WTC11 (cell line): ENCODE results near the gene SPDYE16. TPM values are rescaled to one million over a fixed set of nuclear protein-coding genes. Genes with fewer than 3 reads are reported as not detected.
A peak's percentile ranks its signal among the peaks of the same experiment; 100 is the strongest.
"Not testable (repeated sequence)": the region's sequence is repeated elsewhere in the genome, so short reads cannot be mapped to it uniquely, and the experiment has no call there.

Experiments
- ATAC-seq: fragments of 200-7000 bp; cut with Tn5 transposase; 2 replicates; pipeline ENCODE4 v1.10.0; 2021; ENCODE audit warnings: mild to moderate bottlenecking, moderate library complexity
- Bru-seq: library from RNA; stranded (reverse); fragments of 400-500 nt; gene quantifications from one replicate; lab custom pipeline; 2021; lab: Mats Ljungman, UMichigan
- CTCF ChIA-PET: fragments of 300-600 bp; sonication (Branson Sonifier 250); formaldehyde crosslinking; loops from one replicate; lab custom pipeline; 2021; ENCODE audit warnings: antibody characterized with exemption; lab: Charles Lee
- POLR2A ChIA-PET: fragments of 350-600 bp; sonication (Branson Sonifier 250); formaldehyde crosslinking; loops from one replicate; lab custom pipeline; 2021; ENCODE audit warnings: antibody characterized with exemption; lab: Charles Lee
- DNase-seq: peaks from one replicate; pipeline ENCODE4 v3.0.0; 2021; ENCODE audit warnings: low spot score
- H3K27ac Mint-ChIP-seq: 2 replicates; pipeline ENCODE4 v1.8.0; 2021; ENCODE audit warnings: mixed read lengths
- H3K27me3 Mint-ChIP-seq: 2 replicates; pipeline ENCODE4 v1.8.0; 2021; ENCODE audit warnings: low read depth, mild to moderate bottlenecking, moderate library complexity, mixed read lengths
- H3K36me3 Mint-ChIP-seq: 2 replicates; pipeline ENCODE4 v1.8.0; 2021; ENCODE audit warnings: mixed read lengths
- H3K4me1 Mint-ChIP-seq: 2 replicates; pipeline ENCODE4 v1.8.0; 2022; ENCODE audit warnings: mixed read lengths
- H3K4me3 Mint-ChIP-seq: 2 replicates; pipeline ENCODE4 v1.8.0; 2021; ENCODE audit warnings: mild to moderate bottlenecking, moderate library complexity, mixed read lengths
- H3K9me3 Mint-ChIP-seq: 2 replicates; pipeline ENCODE4 v1.8.0; 2021; ENCODE audit warnings: mixed read lengths
- long read RNA-seq, 3 experiments: library from RNA in 1 of 3; library from capped mRNA in 1 of 3; library from polyadenylated mRNA in 1 of 3; unstranded in 2 of 3; stranded (forward) in 1 of 3; transcript quantifications; one replicate each; pipeline ENCODE4 v2.0.0, GENCODE V29; 2021
- total RNA-seq: library from RNA; stranded (reverse); gene quantifications from 3 replicates; pipeline ENCODE4 v1.2.3, GENCODE V29; 2021

The SPDYE16 gene
- total RNA-seq (not detected in 3 replicates), Bru-seq, nascent RNA (not detected)
- long read RNA-seq, experiment 1: 0 reads
- long read RNA-seq, experiment 2: 0 reads
- long read RNA-seq, experiment 3: 0 reads

GRCh38 chr7:76543197-76543596, at the start of gene SPDYE16:
Gene SPDYE16 (minus strand): TSS chr7:76543297. CDS start chr7:76541459, 1,838 bp downstream.
- H3K4me3 Mint-ChIP-seq, H3K36me3 Mint-ChIP-seq, CTCF ChIA-PET, H3K27me3 Mint-ChIP-seq, H3K4me1 Mint-ChIP-seq, H3K27ac Mint-ChIP-seq, POLR2A ChIA-PET, DNase-seq, ATAC-seq, H3K9me3 Mint-ChIP-seq: not testable (repeated sequence)

DNA sequence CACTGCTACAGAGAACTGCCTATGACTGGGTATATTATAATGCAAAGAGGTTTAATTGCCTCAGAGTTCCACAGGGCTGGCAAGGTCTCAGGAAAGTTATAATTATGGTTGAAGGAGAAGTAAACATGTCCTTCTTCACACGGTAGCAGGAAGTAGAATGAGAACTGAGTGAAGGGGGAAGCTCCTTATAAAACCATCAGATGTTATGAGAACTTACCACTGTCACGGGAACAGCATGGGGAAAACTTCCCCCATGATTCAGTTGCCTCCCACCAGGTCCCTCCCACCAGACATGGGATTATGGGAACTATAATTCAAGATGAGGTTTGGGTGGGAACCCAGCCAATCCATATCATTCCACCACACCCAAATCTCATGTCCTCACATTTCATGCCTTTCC, 49.6 kb upstream of the SPDYE16 start:
- Mint-ChIP-seq H3K4me1 (peaks cover 13% of the 10 kb centered on the region), H3K36me3 (peaks cover 12% of the 10 kb centered on the region; the same call in 1 of the 2 replicates)
- CTCF ChIA-PET, POLR2A ChIA-PET, ATAC-seq, DNase-seq, H3K9me3 Mint-ChIP-seq, H3K27ac Mint-ChIP-seq, H3K4me3 Mint-ChIP-seq, H3K27me3 Mint-ChIP-seq: not testable (repeated sequence)

- H3K9me3 Mint-ChIP-seq, POLR2A ChIA-PET, DNase-seq, CTCF ChIA-PET, H3K27me3 Mint-ChIP-seq, ATAC-seq, H3K4me3 Mint-ChIP-seq, H3K4me1 Mint-ChIP-seq, H3K27ac Mint-ChIP-seq: not testable (repeated sequence)
- peaks cover 12% of the 10 kb centered on the region; the same call in 1 of the 2 replicates for H3K36me3 Mint-ChIP-seq
Observed at GRCh38 chr7:76591602-76592304, 48.7 kb upstream of the SPDYE16 start.

DNA sequence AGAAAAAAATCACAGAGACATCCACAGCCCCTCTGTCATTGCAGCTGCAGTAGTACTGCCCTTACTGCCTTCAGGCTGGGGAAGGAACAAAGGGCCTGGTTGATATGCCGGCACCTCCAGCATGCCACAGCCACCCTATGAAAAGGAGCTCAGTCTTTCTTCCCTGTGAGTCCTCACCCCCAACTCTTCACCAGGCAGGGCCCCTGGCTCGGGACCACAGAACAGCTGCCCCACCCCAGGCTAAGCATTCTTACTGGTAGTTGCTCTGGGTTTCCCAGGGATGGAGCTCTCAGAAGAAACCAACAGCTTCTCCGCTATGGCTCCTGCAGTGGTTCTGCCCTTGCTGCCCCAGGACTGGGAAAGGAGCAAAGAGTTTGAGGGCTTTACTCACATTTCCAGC, 47.9 kb upstream of the SPDYE16 start:
- POLR2A ChIA-PET, CTCF ChIA-PET, H3K9me3 Mint-ChIP-seq, H3K27me3 Mint-ChIP-seq, H3K4me3 Mint-ChIP-seq, DNase-seq, H3K27ac Mint-ChIP-seq: not testable (repeated sequence)
- H3K36me3 Mint-ChIP-seq: peaks cover 12% of the 10 kb centered on the region; the same call in 1 of the 2 replicates
- H3K4me1 Mint-ChIP-seq: peaks cover 15% of the 10 kb centered on the region
- ATAC-seq: peak; percentile 18

DNA sequence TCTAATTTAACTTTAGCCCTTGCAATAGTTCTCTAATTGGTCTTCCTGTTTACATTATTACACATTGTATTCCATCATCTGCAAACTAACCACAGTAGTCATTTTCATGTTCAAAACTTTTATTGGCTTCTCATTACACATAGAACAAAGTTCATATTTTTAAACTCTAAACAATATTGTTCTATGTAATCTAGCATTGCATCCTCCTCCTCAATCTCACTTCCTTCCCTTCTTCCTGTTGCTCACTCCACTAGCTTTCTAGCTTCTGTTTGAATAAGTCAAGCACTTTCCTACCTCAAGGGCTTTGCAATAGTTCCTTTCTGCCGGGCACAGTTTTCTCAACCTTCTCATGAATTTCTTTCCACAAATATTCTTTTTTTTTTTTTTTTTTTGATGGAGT, 45.5 kb upstream of the SPDYE16 start:
- ATAC-seq, H3K27me3 Mint-ChIP-seq, POLR2A ChIA-PET, H3K4me3 Mint-ChIP-seq, H3K9me3 Mint-ChIP-seq, CTCF ChIA-PET, H3K27ac Mint-ChIP-seq, H3K36me3 Mint-ChIP-seq, DNase-seq: not testable (repeated sequence)
- peaks cover 24% of the 10 kb centered on the region for H3K4me1 Mint-ChIP-seq

DNA sequence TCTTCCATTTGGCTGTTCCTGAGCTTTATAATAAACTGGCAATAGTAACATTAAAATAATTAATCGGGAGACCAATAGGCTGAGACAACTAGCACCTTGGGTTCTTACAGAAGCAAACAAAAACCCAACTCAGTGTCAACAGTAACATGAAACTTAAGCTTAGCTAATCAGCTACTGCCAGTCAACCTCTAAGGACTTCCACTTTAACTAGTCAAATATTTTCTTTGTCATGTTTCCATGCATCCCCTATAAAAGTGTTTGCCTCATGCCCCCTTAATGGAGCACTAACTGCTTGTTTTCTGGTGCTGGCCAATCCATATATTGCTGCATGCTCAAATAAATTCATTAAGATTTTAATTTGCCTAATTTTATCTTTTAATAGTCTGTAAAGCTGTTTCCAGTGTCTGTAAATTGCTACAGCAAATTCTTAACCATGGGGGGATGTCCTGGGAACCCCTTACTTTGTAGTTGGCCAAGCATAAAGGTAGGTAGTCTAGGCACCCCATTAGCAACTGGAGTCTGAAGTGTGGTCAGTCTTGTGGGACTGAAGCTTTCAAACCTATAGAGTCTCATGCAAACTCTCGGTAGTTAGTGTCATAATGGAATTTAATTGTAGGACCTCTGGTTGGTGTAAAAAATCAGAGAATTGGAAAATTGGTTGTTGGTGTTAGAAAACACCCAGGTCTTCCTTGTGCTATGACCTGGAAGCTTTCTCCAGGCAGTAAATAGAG, 43.7 kb upstream of the SPDYE16 start:
- peaks cover 19% of the 10 kb centered on the region for H3K4me1 Mint-ChIP-seq
- POLR2A ChIA-PET, H3K36me3 Mint-ChIP-seq, H3K27me3 Mint-ChIP-seq, ATAC-seq, CTCF ChIA-PET, H3K4me3 Mint-ChIP-seq, H3K27ac Mint-ChIP-seq, H3K9me3 Mint-ChIP-seq, DNase-seq: not testable (repeated sequence)

DNA sequence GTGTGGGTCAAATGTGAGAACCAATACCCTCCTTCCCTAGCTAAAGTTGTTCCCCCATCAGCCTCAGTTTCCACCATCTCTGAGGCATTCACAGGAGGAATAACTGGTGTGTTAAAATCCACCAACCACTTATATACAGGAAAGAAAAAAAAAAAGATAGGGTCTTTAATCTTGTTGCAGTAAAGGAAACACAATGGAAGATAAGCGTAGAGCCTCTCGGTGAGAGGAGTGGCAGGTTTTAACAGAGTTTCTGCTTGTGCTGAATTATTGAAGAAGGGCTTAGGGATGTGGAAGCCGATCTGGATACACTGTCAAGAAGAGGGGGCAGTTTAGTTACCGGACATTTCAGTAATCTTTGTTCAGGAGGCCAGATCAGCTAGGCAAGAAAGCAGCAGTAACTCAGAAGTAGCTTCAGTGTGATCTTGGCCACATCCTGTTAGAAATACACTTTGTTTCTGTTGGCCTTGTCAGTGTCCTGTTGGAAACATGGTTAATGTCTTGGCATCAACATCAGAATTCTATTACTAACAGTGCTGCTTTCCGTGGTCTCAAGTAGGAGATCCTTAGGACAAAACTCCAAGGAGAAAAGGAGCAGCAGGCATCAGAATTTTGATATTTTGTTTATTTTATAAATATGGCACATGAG, 40.7 kb upstream of the SPDYE16 start:
- H3K4me1 Mint-ChIP-seq: peaks cover 19% of the 10 kb centered on the region
- CTCF ChIA-PET, H3K9me3 Mint-ChIP-seq, DNase-seq, H3K27ac Mint-ChIP-seq, H3K36me3 Mint-ChIP-seq, H3K27me3 Mint-ChIP-seq, POLR2A ChIA-PET, ATAC-seq, H3K4me3 Mint-ChIP-seq: not testable (repeated sequence)

GRCh38 chr7:76582848-76583631, 39.9 kb upstream of the SPDYE16 start:
- POLR2A ChIA-PET, H3K27me3 Mint-ChIP-seq, H3K36me3 Mint-ChIP-seq, DNase-seq, H3K9me3 Mint-ChIP-seq, CTCF ChIA-PET, H3K4me3 Mint-ChIP-seq: not testable (repeated sequence)
- ATAC-seq: peak; percentile 80
- peak overlapping the region; percentile 25; the same call in 1 of the 2 replicates for H3K27ac Mint-ChIP-seq
- peaks cover 19% of the 10 kb centered on the region for H3K4me1 Mint-ChIP-seq

DNA sequence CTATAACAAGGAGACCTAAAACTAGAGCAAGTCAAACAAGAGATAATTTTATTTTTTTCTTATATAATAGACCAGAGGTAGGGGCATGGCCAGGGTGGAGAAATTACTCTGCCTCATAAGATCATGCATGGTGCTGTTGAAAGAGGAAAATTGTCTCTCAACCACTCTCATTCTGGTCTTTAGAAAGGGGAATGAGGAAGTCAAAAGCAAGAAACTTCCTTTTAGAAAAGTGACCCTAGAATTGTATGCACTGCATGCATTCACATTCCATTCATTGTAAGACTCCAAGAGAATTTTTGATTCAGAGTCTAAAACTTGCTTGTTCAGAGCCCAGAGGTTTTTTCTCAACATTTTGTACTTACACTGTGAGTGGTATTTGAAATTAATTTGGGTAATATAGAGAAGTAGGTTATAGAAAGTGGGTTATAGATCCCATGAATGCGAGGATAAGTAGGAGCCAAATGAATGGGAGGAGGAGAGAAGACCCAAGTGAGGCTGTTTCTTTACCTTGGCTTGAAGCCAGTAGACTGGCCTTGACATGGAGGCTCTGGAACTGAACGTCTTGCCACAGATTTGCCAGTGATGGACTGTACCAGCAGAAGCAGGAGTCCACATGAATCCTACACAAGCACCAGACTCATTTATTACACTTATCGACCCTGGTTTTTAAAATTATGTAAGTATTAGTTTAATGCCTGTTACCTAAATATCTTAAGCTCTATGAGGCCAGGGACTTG, 33.0 kb upstream of the SPDYE16 start:
- H3K27me3 Mint-ChIP-seq, CTCF ChIA-PET, H3K4me3 Mint-ChIP-seq, H3K36me3 Mint-ChIP-seq, POLR2A ChIA-PET, H3K9me3 Mint-ChIP-seq, DNase-seq: not testable (repeated sequence)
- peak; percentile 36; the same call in 1 of the 2 replicates for ATAC-seq
- Mint-ChIP-seq H3K4me1 (peaks cover 14% of the 10 kb centered on the region), H3K27ac (0 out of 2 replicates have a peak overlapping the region, but pooled peaks have one; percentile 49)

DNA sequence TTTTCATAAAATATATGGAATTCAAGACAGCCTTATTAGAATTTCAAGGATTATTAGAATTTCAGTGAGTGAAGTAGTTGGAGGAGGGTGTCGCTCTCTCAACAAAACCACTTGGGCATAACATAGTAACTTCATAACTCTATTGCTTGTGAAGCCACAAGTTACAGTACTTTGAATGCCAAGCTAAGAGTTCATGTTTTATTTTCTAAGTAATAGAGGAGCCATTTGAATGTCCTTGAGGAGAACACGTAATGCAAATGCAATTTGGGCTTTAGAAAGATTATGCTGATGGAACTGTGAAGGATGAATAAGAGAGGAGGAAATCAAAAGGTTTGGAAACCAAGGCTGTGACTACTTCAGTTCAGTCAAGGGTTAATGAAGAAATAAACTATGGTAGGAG, 32.3 kb upstream of the SPDYE16 start:
- H3K4me1 Mint-ChIP-seq: peaks cover 14% of the 10 kb centered on the region
- H3K27ac Mint-ChIP-seq, H3K4me3 Mint-ChIP-seq, H3K9me3 Mint-ChIP-seq, ATAC-seq, CTCF ChIA-PET, DNase-seq, H3K27me3 Mint-ChIP-seq, POLR2A ChIA-PET, H3K36me3 Mint-ChIP-seq: not testable (repeated sequence)

DNA sequence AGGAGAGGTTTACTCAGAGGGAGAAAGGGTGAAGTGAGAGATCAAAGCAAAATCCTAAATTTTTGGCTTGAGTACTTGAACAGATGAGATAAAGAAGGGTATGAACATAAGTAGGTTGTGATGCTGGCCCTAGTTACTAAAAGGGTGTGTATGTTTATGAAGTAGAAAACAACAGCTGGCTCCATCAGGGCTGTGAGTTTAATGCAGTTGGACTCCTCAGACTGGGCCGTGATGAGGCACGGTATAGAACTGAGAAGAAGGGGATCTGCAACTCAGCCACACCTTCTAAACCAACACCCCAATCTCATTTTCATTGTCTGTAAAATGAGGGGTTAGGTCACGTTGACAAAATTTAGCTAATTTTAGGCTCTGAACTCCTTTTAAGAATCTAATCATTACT, 29.2 kb upstream of the SPDYE16 start:
- DNase-seq, H3K9me3 Mint-ChIP-seq, H3K4me3 Mint-ChIP-seq, H3K27me3 Mint-ChIP-seq, ATAC-seq, H3K36me3 Mint-ChIP-seq, CTCF ChIA-PET, POLR2A ChIA-PET, H3K27ac Mint-ChIP-seq: not testable (repeated sequence)
- H3K4me1 Mint-ChIP-seq: peaks cover 14% of the 10 kb centered on the region
